ENCODE measurements around the gene NKD2. TPM values are rescaled to one million over a fixed set of nuclear protein-coding genes. Genes with fewer than 3 reads are reported as not detected.

Gene NKD2
- total RNA-seq, 3 donors from 2014 or later (not counting 1 experiment from before 2014, with no cell fraction given), result not detected

- no peak for ATAC-seq
- no peak overlapping the region for H3K4me3 ChIP-seq (ENCODE audit: low read length)
- Mint-ChIP-seq H3K27ac (no peak overlapping the region), H3K9me3 (no peaks in the 10 kb centered on the region), H3K4me1 (peaks cover 0 to 9% of the 10 kb centered on the region in 2 donors), H3K36me3 (no peaks in the 10 kb centered on the region), H3K4me3 (no peak overlapping the region), H3K27me3 (ENCODE audit: low read depth in 2 of 2) (no peaks in the 10 kb centered on the region)
- H3K27ac ChIP-seq (ENCODE audit: low read length), result no peak overlapping the region
- TF ChIP-seq CTCF (IDR thresholded peaks at IDR 0.05), result no peak
- intact Hi-C loops (cut with micrococcal nuclease), result no loop called here
- no peaks in the 10 kb centered on the region for H3K9me3 ChIP-seq (ENCODE audit: control insufficient read depth, insufficient read depth, low read length)
- 92% methylated on average over 25 of the region's 25 CpGs for WGBS (ENCODE audit: insufficient coverage)
- peaks cover 2% of the 10 kb centered on the region for H3K27me3 ChIP-seq (ENCODE audit: control insufficient read depth, insufficient read depth, low read length)
- H3K36me3 ChIP-seq (ENCODE audit: control insufficient read depth, insufficient read depth, low read length), result no peaks in the 10 kb centered on the region
- H3K4me1 ChIP-seq (ENCODE audit: control insufficient read depth, insufficient read depth, low read length), result no peaks in the 10 kb centered on the region
- DNase-seq, result no peak
Measured at GRCh38 chr5:1035421-1036405, 27.1 kb downstream of the NKD2 start.

DNA sequence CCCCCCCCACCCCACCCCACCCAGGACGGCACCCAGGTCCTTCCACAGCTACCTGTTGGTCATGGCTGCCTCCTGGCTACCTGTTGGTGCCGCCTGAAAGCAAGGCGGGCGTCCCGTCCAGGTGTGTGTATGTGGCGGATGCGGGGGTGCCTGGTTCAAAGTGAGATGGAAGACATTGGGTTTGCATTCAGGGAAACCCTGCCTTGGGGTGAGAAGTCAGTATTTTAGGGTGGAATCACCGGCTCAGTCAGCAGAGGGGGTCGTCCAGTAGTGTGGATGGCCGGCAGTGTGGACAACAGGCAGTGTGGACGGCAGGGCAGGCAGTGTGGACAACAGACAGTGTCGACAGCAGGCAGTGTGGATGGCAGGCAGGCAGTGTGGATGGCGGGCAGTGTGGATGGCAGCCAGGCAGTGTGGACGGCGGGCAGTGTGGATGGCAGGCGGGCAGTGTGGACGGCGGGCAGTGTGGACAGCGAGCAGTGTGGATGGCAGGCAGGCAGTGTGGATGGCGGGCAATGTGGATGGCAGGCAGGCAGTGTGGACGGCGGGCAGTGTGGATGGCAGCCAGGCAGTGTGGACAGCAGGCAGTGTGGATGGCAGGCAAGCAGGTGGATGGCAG lies 28.0 kb downstream of the NKD2 start:
- H3K4me1 Mint-ChIP-seq, result peaks cover 0 to 18% of the 10 kb centered on the region in 2 donors
- WGBS (ENCODE audit: insufficient coverage), result 89% methylated on average over 21 of the region's 22 CpGs
- peaks cover 2% of the 10 kb centered on the region for H3K27me3 ChIP-seq (ENCODE audit: control insufficient read depth, insufficient read depth, low read length)
- no peaks in the 10 kb centered on the region for H3K9me3 ChIP-seq (ENCODE audit: control insufficient read depth, insufficient read depth, low read length)
- TF ChIP-seq CTCF (IDR thresholded peaks at IDR 0.05), result no peak
- no peak overlapping the region for H3K4me3 ChIP-seq (ENCODE audit: low read length)
- H3K27me3 Mint-ChIP-seq (ENCODE audit: low read depth in 2 of 2), result no peaks in the 10 kb centered on the region
- no peaks in the 10 kb centered on the region for H3K36me3 Mint-ChIP-seq
- ATAC-seq, result no peak
- H3K4me3 Mint-ChIP-seq, result no peak overlapping the region
- no peak for DNase-seq
- no peak overlapping the region for H3K27ac Mint-ChIP-seq
- H3K9me3 Mint-ChIP-seq, result peaks cover 4 to 8% of the 10 kb centered on the region in 2 donors
- intact Hi-C loops (cut with micrococcal nuclease), result no loop called here
- H3K36me3 ChIP-seq (ENCODE audit: control insufficient read depth, insufficient read depth, low read length), result no peaks in the 10 kb centered on the region
- H3K27ac ChIP-seq (ENCODE audit: low read length), result no peak overlapping the region
- no peaks in the 10 kb centered on the region for H3K4me1 ChIP-seq (ENCODE audit: control insufficient read depth, insufficient read depth, low read length)

DNA sequence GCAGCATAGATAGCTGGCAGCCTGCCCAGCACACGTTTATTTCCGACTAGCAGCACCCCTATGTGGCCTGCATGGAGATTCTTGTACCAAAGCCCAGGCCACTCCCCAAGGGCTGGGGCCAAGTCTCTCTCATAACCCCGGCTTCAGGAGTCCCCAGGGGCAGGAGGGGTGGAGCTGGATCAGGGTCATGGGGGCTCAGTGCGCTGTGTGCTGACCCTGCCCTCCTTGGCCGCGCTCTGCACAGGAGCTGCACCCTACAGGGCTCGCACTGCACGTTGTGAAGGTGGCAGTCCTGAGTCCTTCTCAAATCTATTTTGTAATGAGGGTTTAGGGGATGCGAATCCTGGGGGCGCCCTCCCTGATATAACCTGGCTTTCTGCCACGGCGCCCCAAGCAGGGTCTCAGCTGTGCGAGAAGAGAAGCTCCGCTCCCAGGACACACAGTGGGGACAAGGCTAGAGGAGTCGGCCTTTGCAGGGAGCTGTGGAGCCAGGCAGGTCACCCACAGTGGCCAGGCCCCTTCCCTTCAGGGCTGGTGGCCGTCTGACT lies 28.6 kb downstream of the NKD2 start:
- Mint-ChIP-seq H3K36me3 (no peaks in the 10 kb centered on the region), H3K4me3 (no peak overlapping the region), H3K27me3 (ENCODE audit: low read depth in 2 of 2) (no peaks in the 10 kb centered on the region), H3K27ac (no peak overlapping the region), H3K4me1 (peaks cover 0 to 24% of the 10 kb centered on the region in 2 donors), H3K9me3 (peaks cover 9 to 14% of the 10 kb centered on the region in 2 donors)
- Histone ChIP-seq H3K27me3 (ENCODE audit: control insufficient read depth, insufficient read depth, low read length) (peaks cover 2% of the 10 kb centered on the region), H3K36me3 (ENCODE audit: control insufficient read depth, insufficient read depth, low read length) (no peaks in the 10 kb centered on the region), H3K4me3 (ENCODE audit: low read length) (no peak overlapping the region), H3K9me3 (ENCODE audit: control insufficient read depth, insufficient read depth, low read length) (no peaks in the 10 kb centered on the region), H3K27ac (ENCODE audit: low read length) (no peak overlapping the region), H3K4me1 (ENCODE audit: control insufficient read depth, insufficient read depth, low read length) (no peaks in the 10 kb centered on the region)
- no peak for TF ChIP-seq CTCF (IDR thresholded peaks at IDR 0.05)
- 84% methylated on average over 16 of the region's 16 CpGs for WGBS (ENCODE audit: insufficient coverage)
- intact Hi-C loops (cut with micrococcal nuclease), result no loop called here
- ATAC-seq (no peak), DNase-seq (no peak)
